Activated naive CD4-positive, alpha-beta T cell treated with anti-CD3 and anti-CD28 coated beads for 36 hours (primary cell): ENCODE measurements around the gene FBN2. TPM values are rescaled to one million over a fixed set of nuclear protein-coding genes. Genes with fewer than 3 reads are reported as not detected.
"Not testable (repeated sequence)": the region's sequence is repeated elsewhere in the genome, so short reads cannot be mapped to it uniquely, and the experiment has no call there.

ENCODE experiments used
- CTCF ChIA-PET: fragments of 350-600 bp; sonication (Branson Sonifier 250); formaldehyde crosslinking; loops from one replicate; lab custom pipeline; 2021; ENCODE audit warnings: antibody characterized with exemption; lab: Charles Lee
- DNase-seq: peaks from one replicate; pipeline ENCODE4 v3.0.0-alpha.2; 2020
- H3K27ac Mint-ChIP-seq: one replicate; pipeline ENCODE4 v1.8.0; 2021; ENCODE audit warnings: mild to moderate bottlenecking, mixed read lengths
- H3K27me3 Mint-ChIP-seq: one replicate; pipeline ENCODE4 v1.8.0; 2021; ENCODE audit warnings: low read depth, mixed read lengths
- H3K36me3 Mint-ChIP-seq: one replicate; pipeline ENCODE4 v1.8.0; 2021; ENCODE audit warnings: low read depth, mixed read lengths
- H3K4me1 Mint-ChIP-seq: one replicate; pipeline ENCODE4 v1.8.0; 2021; ENCODE audit warnings: low read depth, mixed read lengths
- H3K4me3 Mint-ChIP-seq: one replicate; pipeline ENCODE4 v1.8.0; 2021; ENCODE audit warnings: mild to moderate bottlenecking, moderate library complexity, mixed read lengths
- H3K9me3 Mint-ChIP-seq: one replicate; pipeline ENCODE4 v1.8.0; 2021; ENCODE audit warnings: mixed read lengths
- intact Hi-C: fragments of 100-400 bp; cut with micrococcal nuclease; formaldehyde crosslinking; loops from one replicate; pipeline ENCODE4 v1.15.1; 2023
- total RNA-seq, 2 experiments: library from RNA; stranded (reverse); gene quantifications; one replicate each; pipeline ENCODE4 v1.2.3, GENCODE V29; 2021

Gene FBN2
- total RNA-seq, 2 experiments from 2014 or later: not detected

- CTCF ChIA-PET: no interaction called here
- Mint-ChIP-seq H3K9me3 (no peaks in the 10 kb centered on the region), H3K36me3 (no peaks in the 10 kb centered on the region), H3K27me3 (peaks cover 9% of the 10 kb centered on the region), H3K27ac (no peak overlapping the region), H3K4me1 (no peaks in the 10 kb centered on the region), H3K4me3 (no peak overlapping the region)
- DNase-seq: no peak
- intact Hi-C loops: no loop called here
Measured at GRCh38 chr5:128528637-128529255, 9.3 kb downstream of the FBN2 start.

- no peak for DNase-seq
- intact Hi-C loops: no loop called here
- no peaks in the 10 kb centered on the region for H3K36me3 Mint-ChIP-seq
- H3K4me3 Mint-ChIP-seq: no peak overlapping the region
- H3K9me3 Mint-ChIP-seq: no peaks in the 10 kb centered on the region
- CTCF ChIA-PET: no interaction called here
- H3K4me1 Mint-ChIP-seq: no peaks in the 10 kb centered on the region
- no peak overlapping the region for H3K27ac Mint-ChIP-seq
- peaks cover 9% of the 10 kb centered on the region for H3K27me3 Mint-ChIP-seq
Measured at GRCh38 chr5:128528126-128528525, 9.9 kb downstream of the FBN2 start.

- no peak for DNase-seq
- CTCF ChIA-PET: no interaction called here
- Mint-ChIP-seq H3K27me3 (peaks cover 9% of the 10 kb centered on the region), H3K9me3 (no peaks in the 10 kb centered on the region), H3K4me1 (no peaks in the 10 kb centered on the region), H3K27ac (no peak overlapping the region), H3K4me3 (no peak overlapping the region), H3K36me3 (no peaks in the 10 kb centered on the region)
- intact Hi-C loops: no loop called here
Measured at GRCh38 chr5:128527077-128527476, 11.0 kb downstream of the FBN2 start.

GRCh38 chr5:128522336-128522735 is 15.7 kb downstream of the FBN2 start:
- Mint-ChIP-seq H3K27me3 (peaks cover 13% of the 10 kb centered on the region), H3K27ac (no peak overlapping the region), H3K4me3 (no peak overlapping the region), H3K4me1 (no peaks in the 10 kb centered on the region), H3K36me3 (no peaks in the 10 kb centered on the region), H3K9me3 (no peaks in the 10 kb centered on the region)
- DNase-seq: no peak
- intact Hi-C loops: no loop called here
- CTCF ChIA-PET: no interaction called here

- intact Hi-C loops: no loop called here
- H3K27ac Mint-ChIP-seq: no peak overlapping the region
- DNase-seq: no peak
- no peaks in the 10 kb centered on the region for H3K4me1 Mint-ChIP-seq
- H3K9me3 Mint-ChIP-seq: no peaks in the 10 kb centered on the region
- H3K4me3 Mint-ChIP-seq: no peak overlapping the region
- H3K27me3 Mint-ChIP-seq: peaks cover 13% of the 10 kb centered on the region
- H3K36me3 Mint-ChIP-seq: no peaks in the 10 kb centered on the region
- CTCF ChIA-PET: no interaction called here
Measured at GRCh38 chr5:128519827-128520226, 18.2 kb downstream of the FBN2 start.

- intact Hi-C loops: no loop called here
- Mint-ChIP-seq H3K4me1 (no peaks in the 10 kb centered on the region), H3K9me3 (no peaks in the 10 kb centered on the region), H3K4me3 (no peak overlapping the region), H3K36me3 (no peaks in the 10 kb centered on the region), H3K27me3 (peaks cover 13% of the 10 kb centered on the region), H3K27ac (no peak overlapping the region)
- DNase-seq: no peak
- CTCF ChIA-PET: no interaction called here
Measured at GRCh38 chr5:128516978-128517377, 21.1 kb downstream of the FBN2 start.

GRCh38 chr5:128513806-128514205 is 24.2 kb downstream of the FBN2 start:
- Mint-ChIP-seq H3K4me3 (no peak overlapping the region), H3K36me3 (no peaks in the 10 kb centered on the region), H3K4me1 (no peaks in the 10 kb centered on the region), H3K27ac (no peak overlapping the region), H3K9me3 (no peaks in the 10 kb centered on the region), H3K27me3 (peaks cover 7% of the 10 kb centered on the region)
- intact Hi-C loops: no loop called here
- CTCF ChIA-PET: interaction anchor here (1.1 kb wide), 1 partner anchor 9 kb away, joined by 3 read pairs; no protein-coding TSS in a partner anchor
- no peak for DNase-seq

GRCh38 chr5:128512894-128513293 is 25.2 kb downstream of the FBN2 start:
- no peak for DNase-seq
- CTCF ChIA-PET: no interaction called here
- Mint-ChIP-seq H3K27ac (no peak overlapping the region), H3K27me3 (peaks cover 3% of the 10 kb centered on the region), H3K4me1 (no peaks in the 10 kb centered on the region), H3K4me3 (no peak overlapping the region), H3K36me3 (no peaks in the 10 kb centered on the region), H3K9me3 (peaks cover 2% of the 10 kb centered on the region)
- intact Hi-C loops: no loop called here

GRCh38 chr5:128506643-128507042 is 31.4 kb downstream of the FBN2 start:
- no peak overlapping the region for H3K27ac Mint-ChIP-seq
- CTCF ChIA-PET: no interaction called here
- peaks cover 3% of the 10 kb centered on the region for H3K27me3 Mint-ChIP-seq
- peaks cover 1% of the 10 kb centered on the region for H3K36me3 Mint-ChIP-seq
- intact Hi-C loops: no loop called here
- no peak for DNase-seq
- H3K4me1 Mint-ChIP-seq: no peaks in the 10 kb centered on the region
- H3K4me3 Mint-ChIP-seq: no peak overlapping the region
- H3K9me3 Mint-ChIP-seq: peaks cover 16% of the 10 kb centered on the region

GRCh38 chr5:128503727-128504126 is 34.3 kb downstream of the FBN2 start:
- H3K4me1 Mint-ChIP-seq, H3K4me3 Mint-ChIP-seq: not testable (repeated sequence)

GRCh38 chr5:128498844-128499455 is 39.1 kb downstream of the FBN2 start:
- Mint-ChIP-seq H3K9me3 (peaks cover 14% of the 10 kb centered on the region), H3K4me1 (no peaks in the 10 kb centered on the region), H3K36me3 (peaks cover 1% of the 10 kb centered on the region), H3K27me3 (no peaks in the 10 kb centered on the region), H3K27ac (no peak overlapping the region), H3K4me3 (no peak overlapping the region)
- DNase-seq: no peak
- intact Hi-C loops: loop anchor here (1.0 to 5.0 kb wide), 3 partner anchors 286 to 935 kb away; no protein-coding TSS in a partner anchor
- CTCF ChIA-PET: interaction anchor here (1.1 kb wide), 1 partner anchor 935 kb away, joined by 3 read pairs; no protein-coding TSS in a partner anchor

More at GRCh38 chr5:128503727-128504126, 34.3 kb downstream of the FBN2 start:
- DNase-seq, H3K27ac Mint-ChIP-seq, CTCF ChIA-PET, H3K27me3 Mint-ChIP-seq, H3K36me3 Mint-ChIP-seq, intact Hi-C loops: not testable (repeated sequence)
- peaks cover 16% of the 10 kb centered on the region for H3K9me3 Mint-ChIP-seq

- no peak for DNase-seq
- Mint-ChIP-seq H3K4me1 (no peaks in the 10 kb centered on the region), H3K27ac (no peak overlapping the region), H3K27me3 (no peaks in the 10 kb centered on the region), H3K9me3 (peaks cover 6% of the 10 kb centered on the region), H3K36me3 (no peaks in the 10 kb centered on the region), H3K4me3 (no peak overlapping the region)
- intact Hi-C loops: no loop called here
- CTCF ChIA-PET: interaction anchor here (0.7 kb wide), 1 partner anchor 57 kb away, joined by 3 read pairs; no protein-coding TSS in a partner anchor
Measured at GRCh38 chr5:128494516-128494915, 43.5 kb downstream of the FBN2 start.
